HepG2 (cell line): Measurements from ENCODE around the gene NEIL1. TPM values are rescaled to one million over a fixed set of nuclear protein-coding genes. Genes with fewer than 3 reads are reported as not detected.
A peak's percentile ranks its signal among the peaks of the same experiment; 100 is the strongest.

Experiments used
- CHD4 ChIP-seq: fragments of 200-600 bp; sonication (generic); IDR thresholded peaks from 2 replicates; pipeline ENCODE4 v1.7.0; 2017; ENCODE audit warnings: mild to moderate bottlenecking, low read length, borderline replicate concordance
- FOXA1 ChIP-seq, 2 experiments: fragments of 450-650 bp in 1 of 2; sonication (generic) in 1 of 2; formaldehyde crosslinking in 1 of 2; IDR thresholded peaks; 2 replicates each; pipeline versions ENCODE4 v1.4.0 to v1.6.1; 2016 to 2020; ENCODE audit warnings: missing genetic modification reagents in 1 of 2
- HNRNPL ChIP-seq: fragments of 200-400 bp; formaldehyde crosslinking; IDR thresholded peaks from 2 replicates; pipeline ENCODE4 v1.6.1; 2017; ENCODE audit warnings: mild to moderate bottlenecking, low read depth, low read length
- HOXA5 ChIP-seq: sonication (generic); formaldehyde crosslinking; IDR thresholded peaks from 2 replicates; pipeline ENCODE4 v1.4.0; 2020; ENCODE audit warnings: missing genetic modification reagents
- IKZF1 ChIP-seq: fragments of 450-650 bp; IDR thresholded peaks from 2 replicates; pipeline ENCODE4 v1.7.1; 2016
- PTBP1 ChIP-seq: fragments of 200-400 bp; formaldehyde crosslinking; IDR thresholded peaks from 2 replicates; pipeline ENCODE4 v1.6.1; 2018; ENCODE audit warnings: low read length, low read depth; ENCODE audit not compliant: poor library complexity, severe bottlenecking
- RFXAP ChIP-seq: sonication (generic); formaldehyde crosslinking; IDR thresholded peaks from 2 replicates; pipeline ENCODE4 v1.4.0; 2020; ENCODE audit warnings: missing genetic modification reagents, borderline replicate concordance
- ZFP37 ChIP-seq: sonication (generic); formaldehyde crosslinking; IDR thresholded peaks from 2 replicates; pipeline ENCODE4 v1.4.0; 2020; ENCODE audit warnings: missing genetic modification reagents, borderline replicate concordance
- ZNF138 ChIP-seq: sonication (generic); formaldehyde crosslinking; IDR thresholded peaks from 2 replicates; pipeline ENCODE4 v1.5.0; 2020; ENCODE audit warnings: mild to moderate bottlenecking, low read depth, missing genetic modification reagents
- ZNF33B ChIP-seq: sonication (generic); formaldehyde crosslinking; IDR thresholded peaks from 2 replicates; pipeline ENCODE4 v1.5.1; 2020; ENCODE audit warnings: mild to moderate bottlenecking, missing genetic modification reagents
- ZNF431 ChIP-seq: sonication (generic); formaldehyde crosslinking; IDR thresholded peaks from 2 replicates; pipeline ENCODE4 v1.9.0; 2022; ENCODE audit warnings: missing genetic modification reagents, low read depth, mild to moderate bottlenecking, borderline replicate concordance
- ZNF460 ChIP-seq: sonication (generic); formaldehyde crosslinking; IDR thresholded peaks from 2 replicates; pipeline ENCODE4 v1.5.1; 2020; ENCODE audit warnings: missing genetic modification reagents, mild to moderate bottlenecking, borderline replicate concordance
- polyA plus RNA-seq, 8 experiments: library from polyadenylated mRNA; depleted of rRNA in 3 of 8; stranded (reverse) in 7 of 8; unstranded in 1 of 8; fragments of >200 nt; fragmentation: Illumina TruSeq in 4 of 8; extraction: Trizol in 4 of 8; gene quantifications; 2 replicates each; pipeline versions ENCODE4 v1.2.1 to v1.2.3, GENCODE V29; 2011 to 2016; ENCODE audit warnings: low read depth in 4 of 8, missing spikeins in 1 of 8, mixed read lengths in 1 of 8; ENCODE audit not compliant: insufficient read depth in 1 of 8
- total RNA-seq, 5 experiments: library from RNA; depleted of rRNA; stranded (reverse); fragments of >200 nt; fragmentation: Illumina TruSeq; extraction: Trizol; gene quantifications; 2 replicates each; pipeline ENCODE4 v1.2.3, GENCODE V29; 2016; ENCODE audit warnings: low read depth in 1 of 5
- TF ChIP-seq, protein P1 (sequence below): sonication (generic); formaldehyde crosslinking; IDR thresholded peaks from 2 replicates; pipeline ENCODE4 v1.4.0; 2020; ENCODE audit warnings: low read depth, mild to moderate bottlenecking, missing genetic modification reagents
- TF ChIP-seq, protein P2 (sequence below): sonication (generic); formaldehyde crosslinking; IDR thresholded peaks from 2 replicates; pipeline ENCODE4 v1.4.0; 2020; ENCODE audit warnings: mild to moderate bottlenecking, missing genetic modification reagents
- TF ChIP-seq, protein P3 (sequence below), 2 experiments: sonication (generic) in 1 of 2; formaldehyde crosslinking in 1 of 2; IDR thresholded peaks; 2 replicates each; pipeline versions ENCODE4 v1.4.0 to v1.6.1; 2018 to 2020; ENCODE audit warnings: missing genetic modification reagents in 2 of 2, borderline replicate concordance in 1 of 2, low read depth in 1 of 2, mild to moderate bottlenecking in 1 of 2, missing biosample characterization in 1 of 2
- TF ChIP-seq, protein P4 (sequence below): sonication (generic); formaldehyde crosslinking; IDR thresholded peaks from 2 replicates; pipeline ENCODE4 v1.4.0; 2020; ENCODE audit warnings: missing genetic modification reagents, mild to moderate bottlenecking, borderline replicate concordance
- TF ChIP-seq, protein P5 (sequence below): sonication (generic); formaldehyde crosslinking; IDR thresholded peaks from 2 replicates; pipeline ENCODE4 v1.4.0; 2020; ENCODE audit warnings: missing genetic modification reagents, mild to moderate bottlenecking, borderline replicate concordance

The NEIL1 gene
- total and polyA plus RNA-seq, 2 of the 13 experiments (the other 11 are each of a cell fraction or from before 2014, with no cell fraction given) = 10.4 to 15.5 TPM

DNA sequence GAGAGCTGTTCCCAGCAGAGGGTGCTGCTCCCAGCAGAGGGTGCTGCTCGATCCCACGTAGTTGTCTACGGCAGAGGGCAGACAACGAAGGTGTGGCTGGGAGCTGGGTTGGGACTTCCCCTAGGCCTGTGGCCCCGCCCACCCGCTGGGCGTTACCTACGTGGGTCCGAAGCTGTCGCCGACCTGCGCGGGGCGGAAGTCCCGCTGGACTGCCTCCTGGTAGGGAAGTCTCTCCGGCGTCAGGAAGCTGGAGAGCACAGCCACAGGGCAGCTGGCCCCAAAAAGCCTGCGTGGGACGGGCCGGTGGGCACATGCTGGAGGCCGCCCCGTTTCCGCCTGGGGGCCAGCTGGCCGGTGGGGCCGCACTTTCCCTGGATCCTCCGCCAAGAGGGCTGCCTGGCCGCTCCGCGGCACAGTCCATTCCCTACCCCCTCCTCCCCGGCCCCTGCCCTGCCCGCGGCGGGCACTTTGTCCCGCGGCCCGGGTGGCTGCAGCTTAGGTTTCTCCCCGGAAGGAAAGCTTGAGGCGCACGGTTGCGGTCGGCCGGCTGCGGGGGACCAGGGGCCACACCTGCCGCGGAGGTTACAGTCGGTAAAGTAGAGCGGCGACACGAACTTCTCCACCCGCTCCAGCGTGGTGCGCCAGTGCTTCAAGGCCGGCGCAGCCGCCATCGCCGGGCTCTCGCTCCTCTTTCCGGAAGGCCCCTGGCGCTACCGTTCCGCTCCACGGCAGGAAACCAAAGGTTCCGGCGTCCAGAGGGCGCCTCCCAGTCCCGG, 21.3 kb downstream of the NEIL1 start, which contains the start of gene MAN2C1 (continued):
- TF ChIP-seq, protein P1, sequence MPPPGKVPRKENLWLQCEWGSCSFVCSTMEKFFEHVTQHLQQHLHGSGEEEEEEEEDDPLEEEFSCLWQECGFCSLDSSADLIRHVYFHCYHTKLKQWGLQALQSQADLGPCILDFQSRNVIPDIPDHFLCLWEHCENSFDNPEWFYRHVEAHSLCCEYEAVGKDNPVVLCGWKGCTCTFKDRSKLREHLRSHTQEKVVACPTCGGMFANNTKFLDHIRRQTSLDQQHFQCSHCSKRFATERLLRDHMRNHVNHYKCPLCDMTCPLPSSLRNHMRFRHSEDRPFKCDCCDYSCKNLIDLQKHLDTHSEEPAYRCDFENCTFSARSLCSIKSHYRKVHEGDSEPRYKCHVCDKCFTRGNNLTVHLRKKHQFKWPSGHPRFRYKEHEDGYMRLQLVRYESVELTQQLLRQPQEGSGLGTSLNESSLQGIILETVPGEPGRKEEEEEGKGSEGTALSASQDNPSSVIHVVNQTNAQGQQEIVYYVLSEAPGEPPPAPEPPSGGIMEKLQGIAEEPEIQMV (CRISPR knock-in tag) = peak; percentile 32; the same call in 1 of the 2 replicates
- TF ChIP-seq, protein P2, sequence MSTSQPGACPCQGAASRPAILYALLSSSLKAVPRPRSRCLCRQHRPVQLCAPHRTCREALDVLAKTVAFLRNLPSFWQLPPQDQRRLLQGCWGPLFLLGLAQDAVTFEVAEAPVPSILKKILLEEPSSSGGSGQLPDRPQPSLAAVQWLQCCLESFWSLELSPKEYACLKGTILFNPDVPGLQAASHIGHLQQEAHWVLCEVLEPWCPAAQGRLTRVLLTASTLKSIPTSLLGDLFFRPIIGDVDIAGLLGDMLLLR (CRISPR knock-in tag) = no peak
- TF ChIP-seq, protein P3, sequence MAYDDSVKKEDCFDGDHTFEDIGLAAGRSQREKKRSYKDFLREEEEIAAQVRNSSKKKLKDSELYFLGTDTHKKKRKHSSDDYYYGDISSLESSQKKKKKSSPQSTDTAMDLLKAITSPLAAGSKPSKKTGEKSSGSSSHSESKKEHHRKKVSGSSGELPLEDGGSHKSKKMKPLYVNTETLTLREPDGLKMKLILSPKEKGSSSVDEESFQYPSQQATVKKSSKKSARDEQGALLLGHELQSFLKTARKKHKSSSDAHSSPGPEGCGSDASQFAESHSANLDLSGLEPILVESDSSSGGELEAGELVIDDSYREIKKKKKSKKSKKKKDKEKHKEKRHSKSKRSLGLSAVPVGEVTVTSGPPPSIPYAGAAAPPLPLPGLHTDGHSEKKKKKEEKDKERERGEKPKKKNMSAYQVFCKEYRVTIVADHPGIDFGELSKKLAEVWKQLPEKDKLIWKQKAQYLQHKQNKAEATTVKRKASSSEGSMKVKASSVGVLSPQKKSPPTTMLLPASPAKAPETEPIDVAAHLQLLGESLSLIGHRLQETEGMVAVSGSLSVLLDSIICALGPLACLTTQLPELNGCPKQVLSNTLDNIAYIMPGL (CRISPR knock-in tag; IDR thresholded peaks at IDR 0.05; ENCODE audit: borderline replicate concordance in 1 of 2, low read depth in 1 of 2) = peak; percentile 90 to 94
- peak; percentile 11; the same call in 1 of the 2 replicates for TF ChIP-seq ZNF460 (CRISPR knock-in tag)
- TF ChIP-seq RFXAP (CRISPR knock-in tag) = peak; percentile 71
- peak; percentile 35; the same call in 1 of the 2 replicates for TF ChIP-seq ZNF33B (CRISPR knock-in tag)
- 0 out of 2 replicates have a peak, but pooled peaks have one; percentile 21 for TF ChIP-seq HNRNPL
- TF ChIP-seq FOXA1 (IDR thresholded peaks at IDR 0.05) = no peak
- TF ChIP-seq FOXA1 (CRISPR knock-in tag; IDR thresholded peaks at IDR 0.05) = 0 out of 2 replicates have a peak, but pooled peaks have one; percentile 39
- TF ChIP-seq IKZF1 = no peak
- TF ChIP-seq ZFP37 (CRISPR knock-in tag) = no peak
- TF ChIP-seq ZNF431 = peak; percentile 62; the same call in 1 of the 2 replicates
- TF ChIP-seq, protein P4, sequence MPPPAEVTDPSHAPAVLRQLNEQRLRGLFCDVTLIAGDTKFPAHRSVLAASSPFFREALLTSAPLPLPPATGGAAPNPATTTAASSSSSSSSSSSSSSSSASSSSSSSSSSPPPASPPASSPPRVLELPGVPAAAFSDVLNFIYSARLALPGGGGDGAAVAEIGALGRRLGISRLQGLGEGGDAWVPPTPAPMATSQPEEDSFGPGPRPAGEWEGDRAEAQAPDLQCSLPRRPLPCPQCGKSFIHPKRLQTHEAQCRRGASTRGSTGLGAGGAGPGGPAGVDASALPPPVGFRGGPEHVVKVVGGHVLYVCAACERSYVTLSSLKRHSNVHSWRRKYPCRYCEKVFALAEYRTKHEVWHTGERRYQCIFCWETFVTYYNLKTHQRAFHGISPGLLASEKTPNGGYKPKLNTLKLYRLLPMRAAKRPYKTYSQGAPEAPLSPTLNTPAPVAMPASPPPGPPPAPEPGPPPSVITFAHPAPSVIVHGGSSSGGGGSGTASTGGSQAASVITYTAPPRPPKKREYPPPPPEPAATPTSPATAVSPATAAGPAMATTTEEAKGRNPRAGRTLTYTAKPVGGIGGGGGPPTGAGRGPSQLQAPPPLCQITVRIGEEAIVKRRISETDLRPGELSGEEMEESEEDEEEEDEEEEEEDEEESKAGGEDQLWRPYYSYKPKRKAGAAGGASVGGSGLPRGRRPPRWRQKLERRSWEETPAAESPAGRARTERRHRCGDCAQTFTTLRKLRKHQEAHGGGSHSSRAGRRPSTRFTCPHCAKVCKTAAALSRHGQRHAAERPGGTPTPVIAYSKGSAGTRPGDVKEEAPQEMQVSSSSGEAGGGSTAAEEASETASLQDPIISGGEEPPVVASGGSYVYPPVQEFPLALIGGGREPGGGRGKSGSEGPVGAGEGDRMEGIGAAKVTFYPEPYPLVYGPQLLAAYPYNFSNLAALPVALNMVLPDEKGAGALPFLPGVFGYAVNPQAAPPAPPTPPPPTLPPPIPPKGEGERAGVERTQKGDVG (CRISPR knock-in tag) = no peak
- TF ChIP-seq, protein P5, sequence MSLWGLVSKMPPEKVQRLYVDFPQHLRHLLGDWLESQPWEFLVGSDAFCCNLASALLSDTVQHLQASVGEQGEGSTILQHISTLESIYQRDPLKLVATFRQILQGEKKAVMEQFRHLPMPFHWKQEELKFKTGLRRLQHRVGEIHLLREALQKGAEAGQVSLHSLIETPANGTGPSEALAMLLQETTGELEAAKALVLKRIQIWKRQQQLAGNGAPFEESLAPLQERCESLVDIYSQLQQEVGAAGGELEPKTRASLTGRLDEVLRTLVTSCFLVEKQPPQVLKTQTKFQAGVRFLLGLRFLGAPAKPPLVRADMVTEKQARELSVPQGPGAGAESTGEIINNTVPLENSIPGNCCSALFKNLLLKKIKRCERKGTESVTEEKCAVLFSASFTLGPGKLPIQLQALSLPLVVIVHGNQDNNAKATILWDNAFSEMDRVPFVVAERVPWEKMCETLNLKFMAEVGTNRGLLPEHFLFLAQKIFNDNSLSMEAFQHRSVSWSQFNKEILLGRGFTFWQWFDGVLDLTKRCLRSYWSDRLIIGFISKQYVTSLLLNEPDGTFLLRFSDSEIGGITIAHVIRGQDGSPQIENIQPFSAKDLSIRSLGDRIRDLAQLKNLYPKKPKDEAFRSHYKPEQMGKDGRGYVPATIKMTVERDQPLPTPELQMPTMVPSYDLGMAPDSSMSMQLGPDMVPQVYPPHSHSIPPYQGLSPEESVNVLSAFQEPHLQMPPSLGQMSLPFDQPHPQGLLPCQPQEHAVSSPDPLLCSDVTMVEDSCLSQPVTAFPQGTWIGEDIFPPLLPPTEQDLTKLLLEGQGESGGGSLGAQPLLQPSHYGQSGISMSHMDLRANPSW (CRISPR knock-in tag) = peak; percentile 72; the same call in 1 of the 2 replicates
- peak; percentile 33 for TF ChIP-seq HOXA5
- peak; percentile 75 for TF ChIP-seq ZNF138
- no peak for TF ChIP-seq CHD4
- TF ChIP-seq PTBP1 = no peak
